Epidermal melanocyte (primary cell): ENCODE measurements around the gene TCF15.
A peak's percentile ranks its signal among the peaks of the same experiment; 100 is the strongest.
"Not testable (repeated sequence)": the region's sequence is repeated elsewhere in the genome, so short reads cannot be mapped to it uniquely, and the experiment has no call there.

Experiments
- DNase-seq: peaks from one replicate; pipeline ENCODE4 v3.0.0; 2011; ENCODE audit warnings: low spot score; ENCODE audit not compliant: insufficient read length

The TCF15 gene

DNA sequence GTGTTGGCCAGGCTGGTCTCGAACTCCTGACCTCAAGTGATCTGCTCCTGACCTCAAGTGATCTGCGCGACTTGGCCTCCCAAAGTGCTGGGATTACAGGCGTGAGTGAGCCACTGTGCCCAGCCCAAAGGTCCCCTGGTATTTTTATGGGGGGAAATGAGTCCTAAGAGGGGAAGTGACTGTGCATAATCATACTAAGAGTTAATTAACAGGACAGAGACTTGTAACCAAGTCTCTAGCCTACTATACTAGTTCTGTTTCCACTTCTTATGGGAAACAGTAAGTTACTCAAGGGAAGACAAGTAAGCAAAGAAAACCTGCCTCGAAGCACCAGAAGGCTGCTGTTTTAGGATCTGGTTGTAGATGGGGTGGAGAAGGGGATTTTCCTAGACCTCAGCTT lies 27.9 kb downstream of the TCF15 start:
- no peak for DNase-seq

DNA sequence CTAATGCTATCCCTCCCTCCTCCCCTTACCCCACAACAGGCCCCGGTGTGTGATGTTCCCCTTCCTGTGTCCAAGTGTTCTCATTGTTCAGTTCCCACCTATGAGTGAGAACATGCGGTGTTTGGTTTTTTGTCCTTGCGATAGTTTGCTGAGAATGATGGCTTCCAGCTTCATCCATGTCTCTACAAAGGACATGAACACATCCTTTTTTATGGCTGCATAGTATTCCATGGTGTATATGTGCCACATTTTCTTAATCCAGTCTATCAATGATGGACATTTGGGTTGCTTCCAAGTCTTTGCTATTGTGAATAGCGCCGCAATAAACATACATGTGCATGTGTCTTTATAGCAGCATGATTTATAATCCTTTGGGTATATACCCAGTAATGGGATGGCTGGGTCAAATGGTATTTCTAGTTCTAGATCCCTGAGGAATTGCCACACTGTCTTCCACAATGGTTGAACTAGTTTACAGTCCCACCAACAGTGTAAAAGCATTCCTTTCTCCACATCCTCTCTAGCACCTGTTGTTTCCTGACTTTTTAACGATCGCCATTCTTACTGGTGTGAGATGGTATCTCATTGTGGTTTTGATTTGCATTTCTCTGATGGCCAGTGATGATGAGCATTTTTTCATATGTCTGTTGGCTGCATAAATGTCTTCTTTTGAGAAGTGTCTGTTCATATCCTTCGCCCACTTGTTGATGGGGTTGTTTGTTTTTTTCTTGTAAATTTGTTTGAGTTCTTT lies 31.0 kb downstream of the TCF15 start:
- DNase-seq: not testable (repeated sequence)

DNA sequence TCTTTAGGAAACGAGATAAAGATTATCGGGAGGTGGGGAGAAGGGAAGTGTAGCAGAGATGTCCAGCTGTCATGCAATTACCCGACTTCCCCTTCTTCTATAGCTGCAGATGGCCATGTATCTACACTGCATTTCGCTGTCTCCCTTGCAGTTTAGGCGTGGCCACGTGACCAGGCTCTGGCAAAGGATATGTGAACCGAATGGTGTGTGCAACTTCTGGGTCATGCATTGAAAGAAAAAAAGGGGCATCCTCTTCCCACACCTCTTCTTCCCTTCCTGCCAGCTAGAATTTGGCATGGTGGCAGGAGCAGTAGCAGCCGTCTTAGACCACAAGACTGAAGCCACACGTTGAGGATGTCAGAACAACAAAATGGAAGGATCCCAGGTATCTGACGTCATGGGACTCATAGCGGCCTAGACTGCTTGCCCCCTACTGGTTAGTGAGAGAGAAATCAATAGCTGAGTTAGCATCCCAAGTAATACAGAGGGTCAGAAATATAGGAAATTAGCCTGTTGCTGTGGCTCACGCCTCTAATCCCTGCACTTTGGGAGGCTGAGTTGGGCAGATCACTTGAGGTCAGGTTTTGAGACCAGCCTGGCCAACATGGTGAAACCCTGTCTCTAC lies 32.8 kb downstream of the TCF15 start:
- DNase-seq: no peak

DNA sequence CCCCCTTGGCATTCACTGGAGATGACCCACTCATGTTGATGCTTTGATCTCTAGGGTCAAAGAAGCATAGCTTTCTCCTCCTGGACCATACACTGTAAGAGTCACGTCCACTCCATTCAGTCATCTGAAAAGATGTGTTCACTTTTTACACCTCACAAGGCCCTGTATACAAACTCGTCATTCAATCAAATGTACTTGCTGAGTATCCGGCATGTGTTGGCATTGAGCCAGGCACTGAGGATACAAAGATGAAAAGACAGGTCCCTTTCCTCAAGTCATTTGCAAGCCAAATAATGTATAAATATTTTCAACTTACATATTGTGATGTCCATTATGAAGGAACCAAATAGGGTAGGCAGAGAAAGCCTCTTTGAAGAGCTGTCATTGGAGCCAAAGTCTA lies 34.0 kb downstream of the TCF15 start:
- no peak for DNase-seq

DNA sequence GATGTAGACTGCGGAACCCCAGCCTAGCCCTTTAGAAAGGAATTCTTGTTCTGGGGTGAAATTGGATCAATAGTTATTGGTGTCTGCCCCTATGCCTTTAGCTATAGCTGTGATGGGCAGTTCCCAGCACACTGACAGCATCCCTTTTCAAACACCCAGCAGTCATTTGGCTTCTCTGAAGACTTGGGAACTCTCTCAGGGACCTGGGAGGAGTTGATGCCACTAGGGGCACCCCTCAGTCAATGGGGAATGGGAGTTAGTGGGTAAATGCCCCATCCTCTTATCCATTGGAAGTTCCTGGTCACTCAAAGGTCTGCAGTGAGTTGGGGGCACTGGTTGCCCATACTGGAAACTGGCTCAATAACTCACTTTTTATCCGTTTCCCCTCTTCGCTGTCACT lies 34.9 kb downstream of the TCF15 start:
- no peak for DNase-seq

DNA sequence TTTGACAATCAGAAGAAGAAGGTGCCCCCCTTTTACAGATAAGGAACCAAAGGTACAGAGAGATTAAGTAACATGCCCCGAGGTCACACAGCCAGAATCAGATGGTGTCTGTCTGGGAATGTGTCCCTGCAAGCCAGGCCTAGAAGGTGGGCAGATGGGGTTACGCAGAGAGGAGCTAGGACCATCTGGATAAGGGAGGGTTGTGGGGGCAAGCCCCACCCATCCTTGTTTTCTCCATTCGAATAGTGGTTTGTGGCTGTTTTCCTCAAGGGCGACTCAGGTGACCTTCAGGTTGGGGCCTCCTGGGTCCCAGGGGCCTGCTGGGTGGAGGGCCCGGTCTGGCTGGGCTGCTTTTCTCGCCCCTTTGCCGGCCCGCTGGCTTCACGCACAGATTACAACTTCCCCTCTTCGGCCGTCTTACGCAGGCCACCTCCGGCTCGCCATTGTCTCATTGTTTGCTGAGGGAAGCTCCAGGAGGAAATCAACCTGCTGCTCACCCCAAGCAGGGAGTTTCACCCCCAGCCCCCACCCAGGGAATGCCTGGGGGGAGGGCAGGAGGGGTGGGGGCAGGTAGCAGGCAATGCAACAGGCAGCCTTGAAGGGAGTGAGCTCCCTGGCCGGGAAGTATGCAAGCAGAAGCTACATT lies 35.7 kb downstream of the TCF15 start:
- no peak for DNase-seq

DNA sequence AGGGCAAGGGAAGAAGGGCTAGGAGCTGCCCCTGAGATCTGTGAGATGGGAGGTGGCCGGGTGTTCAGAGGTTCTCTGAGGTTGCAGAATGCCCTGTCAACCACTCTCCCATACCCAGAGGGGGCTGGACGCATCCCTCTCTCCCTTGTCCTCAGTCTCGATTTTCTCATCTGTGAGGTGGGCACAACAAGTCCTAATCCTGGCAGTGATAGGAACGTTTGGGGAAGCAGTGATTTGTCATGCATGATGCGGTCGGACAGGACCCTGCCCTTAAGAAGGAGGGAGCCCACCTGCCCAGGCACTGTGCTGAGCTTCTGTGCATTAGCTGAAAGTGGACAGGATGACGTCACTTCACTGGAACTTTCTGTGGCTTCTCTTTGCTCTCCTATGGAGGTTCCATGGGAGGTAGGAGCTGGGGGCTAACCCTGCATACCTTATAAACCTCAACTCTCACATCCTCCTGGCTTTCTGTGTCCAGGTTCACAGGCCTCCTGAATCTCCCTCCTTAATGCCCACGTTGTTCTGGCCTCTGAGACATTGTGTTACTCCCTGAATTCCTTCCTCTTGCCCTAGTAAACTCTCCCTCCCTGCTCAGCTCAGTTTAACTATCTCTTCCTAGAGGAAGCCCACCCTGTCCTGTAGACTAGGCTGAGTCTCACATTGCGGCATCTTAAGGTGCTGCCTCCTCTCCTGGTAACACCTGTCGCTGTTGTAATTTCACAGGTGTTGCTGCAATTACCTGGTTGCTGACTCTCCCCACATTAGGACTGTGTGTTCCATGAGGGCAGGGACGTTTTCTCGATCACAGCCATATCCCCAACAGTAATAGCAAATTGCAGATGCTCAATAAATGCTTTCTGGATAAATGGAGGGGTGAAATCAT lies 36.5 kb downstream of the TCF15 start:
- no peak for DNase-seq

DNA sequence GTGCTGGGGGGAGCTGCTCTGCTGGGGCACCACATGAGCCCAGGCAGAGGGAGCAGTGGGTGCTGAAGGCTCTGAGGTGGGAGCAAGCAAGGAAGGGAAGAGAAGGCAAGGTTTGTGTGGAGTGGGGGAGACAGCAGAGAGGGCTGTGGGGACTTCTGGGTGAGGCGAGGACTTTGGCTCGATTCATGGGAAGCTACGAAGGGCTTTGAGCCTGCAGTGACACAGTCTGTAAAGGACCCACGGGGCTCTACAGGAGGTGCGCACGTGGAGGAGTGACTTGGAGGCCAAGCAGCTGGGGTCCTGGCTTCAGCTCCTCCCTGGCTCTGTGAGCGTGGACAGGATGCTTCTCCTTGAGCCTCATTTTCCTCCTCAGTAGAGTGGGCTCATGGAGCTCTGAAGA lies 37.4 kb downstream of the TCF15 start:
- no peak for DNase-seq

DNA sequence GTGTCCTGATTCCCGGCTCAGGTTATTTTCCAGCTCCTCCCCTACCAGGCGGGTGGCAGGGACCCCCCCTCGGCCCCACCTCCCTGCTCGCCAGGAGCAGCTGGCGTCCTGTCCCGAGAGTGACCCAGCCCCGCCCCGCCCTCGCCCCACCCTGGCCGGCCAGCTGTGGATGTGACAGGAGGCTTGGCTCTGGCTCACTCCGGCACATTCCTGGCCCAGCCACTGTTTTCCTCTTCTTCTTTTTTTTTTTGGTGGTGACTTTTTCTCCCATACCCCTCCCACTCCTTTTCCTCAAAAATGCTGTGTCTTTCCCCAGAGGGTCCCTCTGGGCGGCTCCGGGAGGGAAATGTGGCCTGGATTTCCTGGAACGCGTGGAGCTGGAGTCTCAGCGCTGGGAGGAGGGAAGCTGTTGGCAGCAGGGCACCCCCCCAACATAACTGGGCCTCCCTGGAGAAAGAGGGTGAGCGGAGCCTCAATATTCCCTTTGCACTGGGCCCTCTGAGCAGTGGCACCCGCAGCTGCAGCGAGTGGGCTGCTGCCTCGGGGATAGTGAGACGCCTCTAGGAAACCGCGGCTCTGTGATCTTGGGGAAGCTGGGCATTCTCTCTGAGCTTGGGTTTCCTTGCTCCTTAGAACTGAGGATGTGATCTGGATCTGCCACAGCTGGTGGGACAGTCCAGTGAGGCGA lies 38.2 kb downstream of the TCF15 start:
- no peak for DNase-seq

DNA sequence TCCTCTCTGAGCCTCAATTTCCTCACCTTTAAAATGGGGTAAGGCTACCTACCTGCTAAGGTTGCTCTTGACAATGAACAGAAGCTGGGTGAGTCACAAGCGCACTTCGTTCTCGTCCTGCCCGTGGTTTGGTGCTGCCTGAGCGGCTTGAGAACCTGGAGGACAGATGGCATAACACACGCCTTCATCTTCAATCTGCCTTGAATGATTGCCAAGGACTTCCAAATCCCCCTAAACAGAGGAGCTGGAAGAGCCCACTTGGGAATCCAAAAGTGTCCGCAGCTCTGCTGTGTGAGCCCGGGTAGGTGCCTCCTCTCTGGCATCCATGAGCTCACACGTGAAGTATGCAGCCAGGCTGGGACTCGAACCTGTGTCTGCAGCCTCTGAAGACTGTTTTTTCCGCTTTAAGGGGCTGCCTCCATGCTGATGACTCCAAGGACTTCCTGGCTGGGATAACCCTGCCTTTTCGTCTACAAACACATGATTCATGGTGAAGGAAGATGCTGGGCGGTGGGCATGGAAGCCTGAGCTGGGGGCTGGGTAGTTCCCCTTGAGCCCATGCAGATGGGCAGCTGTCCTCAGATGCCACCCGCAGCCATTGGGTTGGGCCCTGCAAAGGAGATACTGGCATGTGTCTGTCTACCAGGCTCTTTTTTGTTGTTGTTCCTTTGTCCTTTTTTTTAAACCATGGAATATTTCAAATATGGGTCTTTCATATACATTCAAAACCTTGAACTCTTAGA lies 41.3 kb downstream of the TCF15 start:
- no peak for DNase-seq

DNA sequence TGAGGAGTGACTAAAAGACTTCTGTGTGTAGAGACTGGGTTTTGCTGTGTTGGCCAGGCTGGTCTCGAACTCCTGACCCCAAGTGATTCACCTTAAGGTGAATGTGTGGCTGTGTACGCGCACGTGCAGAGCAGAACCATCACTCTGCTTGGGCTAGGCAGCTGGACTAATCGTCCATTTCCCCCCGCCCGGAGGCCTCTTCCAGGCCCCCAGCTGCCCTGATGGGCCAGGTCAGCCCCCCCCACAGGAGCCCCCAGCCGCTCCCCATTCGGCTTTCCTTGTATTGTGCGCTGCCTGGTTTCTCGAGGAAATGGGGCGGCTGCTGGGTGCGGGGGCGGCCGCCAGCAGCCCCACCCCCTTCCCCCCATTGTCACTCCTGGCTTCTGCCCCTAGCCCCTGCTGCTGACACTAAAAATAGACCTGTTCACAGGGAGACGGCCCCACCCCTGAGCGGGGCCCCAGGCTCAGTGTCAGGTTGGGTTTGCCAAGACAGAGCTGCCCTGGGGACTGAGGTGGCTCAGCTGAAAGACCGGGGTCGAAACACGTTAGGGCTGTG lies 41.9 kb downstream of the TCF15 start:
- DNase-seq: no peak

DNA sequence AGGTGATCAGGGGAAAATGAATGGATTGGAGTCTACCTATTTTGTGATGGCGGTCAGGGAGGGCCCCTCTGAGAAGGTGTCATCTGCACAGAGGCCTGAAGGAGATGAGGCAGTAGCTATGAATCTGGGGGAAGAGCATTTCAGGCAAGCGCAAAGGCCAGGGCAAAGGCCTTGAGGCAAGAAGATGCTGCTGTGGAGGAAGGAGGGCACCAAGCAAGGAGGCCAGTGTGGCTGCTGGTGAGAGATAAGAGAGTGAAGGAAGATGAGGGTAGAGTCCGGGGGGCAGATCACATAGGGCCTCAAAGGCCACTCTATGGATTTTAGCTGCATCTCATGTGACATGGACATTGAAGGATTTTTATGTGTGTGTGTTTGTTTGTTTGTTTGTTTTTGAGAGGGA lies 45.9 kb downstream of the TCF15 start:
- DNase-seq: no peak

DNA sequence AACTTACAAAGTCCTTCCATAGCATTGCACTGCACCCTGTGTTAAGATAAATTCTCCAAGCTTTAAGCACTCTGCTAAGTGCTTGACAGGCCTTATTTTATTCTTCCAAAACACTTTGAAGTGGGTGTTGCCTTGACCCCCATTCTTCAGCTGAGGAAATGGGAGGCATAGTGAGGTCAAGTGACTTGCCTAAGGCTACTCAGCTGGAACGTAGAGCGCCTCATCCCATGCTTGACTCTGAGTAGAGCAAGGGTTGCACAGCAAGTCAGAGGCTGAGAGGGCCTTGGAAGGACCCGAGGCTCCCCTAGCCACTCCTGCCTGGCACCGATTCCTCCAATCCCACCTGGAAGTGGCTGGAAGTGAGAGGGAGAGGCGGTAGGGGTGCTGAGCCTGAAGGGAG lies 46.9 kb downstream of the TCF15 start:
- DNase-seq: no peak

DNA sequence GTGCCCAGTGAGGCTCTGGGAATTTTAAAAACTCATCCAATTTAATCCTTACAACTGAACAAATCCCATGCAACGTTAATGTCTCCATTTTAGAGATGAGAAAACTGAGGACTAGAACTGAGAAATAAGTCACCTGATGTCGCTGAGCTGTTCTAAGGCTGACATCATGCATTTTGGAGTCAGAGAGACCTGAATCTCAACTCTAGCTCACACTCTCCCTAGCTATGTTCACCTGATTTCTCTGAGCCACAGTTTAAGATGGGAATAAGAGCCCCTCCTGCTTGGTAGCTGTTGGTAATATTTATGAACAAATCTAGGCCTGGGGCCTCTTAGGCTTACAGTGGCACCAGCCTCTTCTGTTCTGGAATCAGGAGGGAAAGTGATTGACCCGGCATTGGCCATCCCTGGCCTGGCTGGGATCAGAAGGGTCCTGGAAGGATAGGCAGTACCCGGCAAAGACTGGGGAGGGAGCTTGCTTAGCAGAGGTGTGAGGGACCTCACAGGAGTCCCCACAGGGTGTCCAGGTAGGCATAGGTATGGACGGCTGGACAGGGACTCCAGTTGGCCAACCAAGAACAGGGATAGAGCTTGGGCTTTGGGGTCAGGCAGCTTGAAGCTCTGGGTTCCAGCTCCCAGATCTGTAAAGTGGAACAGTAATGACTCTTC lies 47.7 kb downstream of the TCF15 start:
- DNase-seq: no peak

DNA sequence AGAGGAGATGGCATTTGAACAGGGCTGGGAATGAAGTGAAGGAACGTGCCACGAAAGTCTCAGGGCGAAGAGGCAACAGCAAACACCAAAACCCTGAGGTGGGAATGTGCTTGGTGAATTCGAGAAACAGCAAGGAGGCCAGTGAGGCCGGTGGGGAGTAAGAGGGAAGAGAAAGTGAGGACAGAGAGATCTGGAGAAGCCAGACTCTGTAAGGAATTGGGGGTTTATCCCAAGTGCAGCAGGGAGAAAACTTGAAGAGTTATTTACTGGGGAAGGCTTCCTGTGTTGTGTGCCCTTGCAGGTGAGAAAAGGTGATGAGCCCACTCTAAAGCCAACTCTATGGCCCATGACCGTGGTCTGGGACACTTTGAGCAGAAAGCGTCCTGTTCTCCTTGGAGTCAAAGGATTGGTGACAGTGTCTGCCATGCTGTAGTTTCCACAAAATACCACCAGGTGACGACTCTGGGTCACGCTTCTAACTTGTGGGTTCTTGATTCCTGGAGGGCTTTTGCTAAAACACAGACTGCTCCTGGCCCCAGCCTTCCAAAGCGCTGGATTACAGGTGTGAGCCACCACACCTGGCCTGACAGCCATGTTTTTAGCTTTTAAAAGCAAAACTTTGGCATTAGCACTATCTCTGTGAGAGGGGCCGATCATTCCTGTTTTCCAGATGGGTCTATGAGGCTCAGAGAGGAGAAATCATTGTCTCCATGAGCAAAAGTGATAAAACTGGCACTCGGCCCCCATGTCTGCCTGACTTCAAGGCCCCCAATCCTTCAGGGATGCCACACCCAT lies 48.5 kb downstream of the TCF15 start:
- DNase-seq: peak; percentile 76

DNA sequence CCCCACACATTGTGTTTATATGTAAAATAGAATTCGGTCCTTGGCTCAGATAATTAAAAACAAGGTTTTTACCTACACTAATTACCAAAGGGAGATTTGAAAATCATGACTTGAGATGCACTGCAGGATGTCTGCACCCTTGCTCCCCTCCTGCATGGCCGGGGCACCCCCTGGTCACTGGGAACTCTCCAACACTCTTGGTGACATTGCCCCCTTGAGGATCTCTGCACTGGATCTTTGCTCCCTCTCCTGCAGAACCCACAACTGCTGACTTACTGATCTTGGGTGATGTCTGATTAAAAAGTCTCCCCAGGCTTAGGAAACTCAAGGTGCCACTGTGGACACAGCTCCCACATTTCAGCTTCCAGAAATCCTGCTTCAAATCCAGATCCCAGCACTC lies 49.4 kb downstream of the TCF15 start:
- DNase-seq: no peak

DNA sequence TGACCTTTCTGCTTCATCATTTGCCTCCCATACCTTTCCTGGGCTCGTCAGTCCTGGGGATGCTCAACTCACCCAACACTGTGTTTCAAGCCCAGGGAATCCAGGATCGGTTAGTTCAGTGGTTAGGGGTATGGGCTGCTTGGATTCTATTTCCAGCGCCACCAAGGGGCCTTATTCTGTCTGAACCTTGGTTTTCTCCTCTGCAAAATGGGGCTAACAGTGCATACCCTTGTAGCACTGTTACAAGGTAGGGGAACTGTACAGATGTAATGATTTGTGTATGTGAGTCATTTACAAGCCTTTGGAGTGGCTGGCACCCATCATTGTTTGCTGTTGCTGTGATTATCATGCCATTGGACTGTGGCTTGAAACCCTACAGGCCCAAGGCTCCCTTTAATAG lies 52.0 kb downstream of the TCF15 start:
- no peak for DNase-seq

DNA sequence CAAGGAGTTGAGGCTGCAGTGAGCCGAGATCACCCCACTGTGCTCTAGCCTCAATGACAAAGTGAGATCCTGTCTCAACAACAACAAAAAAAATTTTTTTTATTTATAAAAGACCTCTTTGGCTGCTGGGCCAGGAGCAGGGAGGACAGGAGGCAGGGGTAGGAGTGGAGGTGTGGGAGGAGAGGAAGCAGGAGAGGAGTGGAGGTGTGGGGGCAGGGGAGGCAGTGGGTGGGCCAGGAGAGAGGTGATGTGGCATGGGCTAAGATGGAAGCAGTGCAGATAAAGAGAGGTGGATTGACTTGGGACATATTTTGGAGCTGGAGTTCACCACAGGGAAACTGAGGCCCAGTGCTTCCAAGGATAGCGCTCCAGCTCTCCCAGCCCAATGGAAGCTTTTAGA lies 53.1 kb downstream of the TCF15 start:
- DNase-seq: no peak

DNA sequence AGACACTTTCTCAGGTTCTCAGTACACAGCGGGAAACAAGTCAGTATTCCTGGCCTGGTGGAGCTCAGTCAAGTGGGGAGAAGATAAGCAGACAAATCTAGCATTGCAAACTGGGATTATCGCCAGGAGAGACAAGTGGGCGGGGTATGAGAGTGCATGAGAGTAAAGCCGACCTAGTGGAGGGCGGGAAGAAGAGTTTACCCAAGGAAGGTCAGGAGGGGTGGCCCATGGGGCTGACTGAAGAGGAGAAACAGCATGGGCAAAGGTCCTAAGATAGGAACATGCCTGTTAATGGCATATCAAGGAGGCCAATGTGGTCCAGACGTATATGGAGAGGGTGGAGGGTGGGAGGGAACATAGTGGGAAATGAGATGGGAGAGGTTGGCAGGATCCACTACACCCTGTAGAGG lies 54.1 kb downstream of the TCF15 start:
- no peak for DNase-seq
